ENCODE measurements around the gene CACNA2D3.
A peak's percentile ranks its signal among the peaks of the same experiment; 100 is the strongest.

Gene CACNA2D3

GRCh38 chr3:54171509-54171908, 49.2 kb downstream of the CACNA2D3 start:
- DNase-seq (ENCODE audit: low spot score), result no peak

GRCh38 chr3:54171951-54172350, 49.6 kb downstream of the CACNA2D3 start:
- DNase-seq (ENCODE audit: low spot score), result no peak

GRCh38 chr3:54173371-54173770, 51.0 kb downstream of the CACNA2D3 start:
- no peak for DNase-seq (ENCODE audit: low spot score)

GRCh38 chr3:54176106-54176505, 53.8 kb downstream of the CACNA2D3 start:
- no peak for DNase-seq (ENCODE audit: low spot score)

- no peak for DNase-seq (ENCODE audit: low spot score)
Observed at GRCh38 chr3:54177816-54178215, 55.5 kb downstream of the CACNA2D3 start.

GRCh38 chr3:54178376-54178775, 56.0 kb downstream of the CACNA2D3 start:
- no peak for DNase-seq (ENCODE audit: low spot score)

- no peak for DNase-seq (ENCODE audit: low spot score)
Observed at GRCh38 chr3:54180921-54181320, 58.6 kb downstream of the CACNA2D3 start.

GRCh38 chr3:54182242-54182641, 59.9 kb downstream of the CACNA2D3 start:
- no peak for DNase-seq (ENCODE audit: low spot score)

- DNase-seq (ENCODE audit: low spot score), result no peak
Observed at GRCh38 chr3:54185740-54186139, 63.4 kb downstream of the CACNA2D3 start.

GRCh38 chr3:54188176-54188791, 65.9 kb downstream of the CACNA2D3 start:
- peak; percentile 37 for DNase-seq (ENCODE audit: low spot score)

- DNase-seq (ENCODE audit: low spot score), result no peak
Observed at GRCh38 chr3:54191220-54191619, 68.9 kb downstream of the CACNA2D3 start.

- DNase-seq (ENCODE audit: low spot score), result no peak
Observed at GRCh38 chr3:54192026-54192425, 69.7 kb downstream of the CACNA2D3 start.

GRCh38 chr3:54193093-54193492, 70.7 kb downstream of the CACNA2D3 start:
- no peak for DNase-seq (ENCODE audit: low spot score)

- no peak for DNase-seq (ENCODE audit: low spot score)
Observed at GRCh38 chr3:54196360-54196991, 74.1 kb downstream of the CACNA2D3 start.

- DNase-seq (ENCODE audit: low spot score), result no peak
Observed at GRCh38 chr3:54197509-54197908, 75.2 kb downstream of the CACNA2D3 start.

GRCh38 chr3:54198556-54198955, 76.2 kb downstream of the CACNA2D3 start:
- no peak for DNase-seq (ENCODE audit: low spot score)

- no peak for DNase-seq (ENCODE audit: low spot score)
Observed at GRCh38 chr3:54202054-54202453, 79.7 kb downstream of the CACNA2D3 start.

GRCh38 chr3:54202651-54203248, 80.4 kb downstream of the CACNA2D3 start:
- DNase-seq (ENCODE audit: low spot score), result no peak

- no peak for DNase-seq (ENCODE audit: low spot score)
Observed at GRCh38 chr3:54206874-54207273, 84.5 kb downstream of the CACNA2D3 start.

- no peak for DNase-seq (ENCODE audit: low spot score)
Observed at GRCh38 chr3:54211097-54211496, 88.7 kb downstream of the CACNA2D3 start.

- no peak for DNase-seq (ENCODE audit: low spot score)
Observed at GRCh38 chr3:54212723-54213122, 90.4 kb downstream of the CACNA2D3 start.

- DNase-seq (ENCODE audit: low spot score), result no peak
Observed at GRCh38 chr3:54213907-54214306, 91.6 kb downstream of the CACNA2D3 start.

- no peak for DNase-seq (ENCODE audit: low spot score)
Observed at GRCh38 chr3:54214845-54215244, 92.5 kb downstream of the CACNA2D3 start.

GRCh38 chr3:54215521-54215920, 93.2 kb downstream of the CACNA2D3 start:
- DNase-seq (ENCODE audit: low spot score), result no peak
